SK-N-SH (cell line): ENCODE data around the gene CAMK2D.

Experiments
- CTCF ChIP-seq: fragments of 200-600 bp; sonication (generic); IDR thresholded peaks from 2 replicates; pipeline ENCODE4 v1.6.1; 2017; ENCODE audit warnings: antibody characterized with exemption, mild to moderate bottlenecking, moderate library complexity
- EP300 ChIP-seq, 2 experiments: IDR thresholded peaks; 2 replicates each; pipeline versions ENCODE4 v1.4.0 to v1.6.1; 2012; ENCODE audit warnings: borderline replicate concordance in 1 of 2, low read depth in 1 of 2, low read length in 1 of 2
- GATA2 ChIP-seq: sonication (generic); formaldehyde crosslinking; IDR thresholded peaks from 2 replicates; pipeline ENCODE4 v1.5.0; 2020; ENCODE audit warnings: mild to moderate bottlenecking, missing genetic modification reagents
- MAX ChIP-seq: IDR thresholded peaks from 2 replicates; pipeline ENCODE4 v1.4.0; 2012; ENCODE audit warnings: low read depth
- MEF2A ChIP-seq: IDR thresholded peaks from 2 replicates; pipeline ENCODE4 v1.4.0; 2012; ENCODE audit warnings: low read depth, borderline replicate concordance
- RCOR1 ChIP-seq: fragments of 150-350 bp; IDR thresholded peaks from 2 replicates; pipeline ENCODE4 v1.6.1; 2017; ENCODE audit warnings: antibody characterized with exemption, low read length
- RFX5 ChIP-seq: IDR thresholded peaks from 2 replicates; pipeline ENCODE4 v1.6.1; 2012; ENCODE audit warnings: mild to moderate bottlenecking, improper control_type of control experiment, low read length
- SMC3 ChIP-seq: IDR thresholded peaks from 2 replicates; pipeline ENCODE4 v1.6.1; 2012; ENCODE audit warnings: low read depth, low read length, improper control_type of control experiment

DNA sequence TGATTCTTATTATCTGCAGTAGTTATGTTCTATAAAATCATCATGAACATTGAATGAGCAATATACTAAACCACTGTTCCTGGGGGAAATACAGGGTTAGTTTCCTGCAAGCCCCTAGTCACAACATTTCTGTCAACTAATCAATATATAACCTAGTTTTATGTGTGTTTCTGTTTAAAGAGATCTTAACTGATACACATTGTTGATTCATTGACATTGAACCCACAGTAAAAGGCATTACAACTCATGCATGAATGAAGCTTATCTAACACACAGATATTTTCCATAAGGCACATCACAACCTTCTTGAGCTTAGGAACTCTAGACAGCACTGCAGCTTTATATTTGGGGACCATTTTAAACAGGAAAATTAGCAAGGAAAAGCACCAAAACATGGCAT lies 134.2 kb downstream of the CAMK2D start:
- TF ChIP-seq SMC3 = no peak
- TF ChIP-seq RFX5 = no peak
- no peak for TF ChIP-seq CTCF
- TF ChIP-seq RCOR1 = no peak
- TF ChIP-seq GATA2 (CRISPR knock-in tag) = no peak
- no peak for TF ChIP-seq MAX
- no peak for TF ChIP-seq EP300 (IDR thresholded peaks at IDR 0.05; ENCODE audit: borderline replicate concordance in 1 of 2, low read depth in 1 of 2, low read length in 1 of 2)
- TF ChIP-seq MEF2A = no peak
